ENCODE data around the gene RARB.

RARB gene

DNA sequence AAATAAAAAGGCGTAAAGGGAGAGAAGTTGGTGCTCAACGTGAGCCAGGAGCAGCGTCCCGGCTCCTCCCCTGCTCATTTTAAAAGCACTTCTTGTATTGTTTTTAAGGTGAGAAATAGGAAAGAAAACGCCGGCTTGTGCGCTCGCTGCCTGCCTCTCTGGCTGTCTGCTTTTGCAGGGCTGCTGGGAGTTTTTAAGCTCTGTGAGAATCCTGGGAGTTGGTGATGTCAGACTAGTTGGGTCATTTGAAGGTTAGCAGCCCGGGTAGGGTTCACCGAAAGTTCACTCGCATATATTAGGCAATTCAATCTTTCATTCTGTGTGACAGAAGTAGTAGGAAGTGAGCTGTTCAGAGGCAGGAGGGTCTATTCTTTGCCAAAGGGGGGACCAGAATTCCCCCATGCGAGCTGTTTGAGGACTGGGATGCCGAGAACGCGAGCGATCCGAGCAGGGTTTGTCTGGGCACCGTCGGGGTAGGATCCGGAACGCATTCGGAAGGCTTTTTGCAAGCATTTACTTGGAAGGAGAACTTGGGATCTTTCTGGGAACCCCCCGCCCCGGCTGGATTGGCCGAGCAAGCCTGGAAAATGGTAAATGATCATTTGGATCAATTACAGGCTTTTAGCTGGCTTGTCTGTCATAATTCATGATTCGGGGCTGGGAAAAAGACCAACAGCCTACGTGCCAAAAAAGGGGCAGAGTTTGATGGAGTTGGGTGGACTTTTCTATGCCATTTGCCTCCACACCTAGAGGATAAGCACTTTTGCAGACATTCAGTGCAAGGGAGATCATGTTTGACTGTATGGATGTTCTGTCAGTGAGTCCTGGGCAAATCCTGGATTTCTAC is at the start of gene RARB:
TSS of gene RARB (plus strand) at position 322 of the 847 bp plus-strand sequence. CDS start at position 791, 469 bp downstream.
- DNase-seq: peak; percentile 53

DNA sequence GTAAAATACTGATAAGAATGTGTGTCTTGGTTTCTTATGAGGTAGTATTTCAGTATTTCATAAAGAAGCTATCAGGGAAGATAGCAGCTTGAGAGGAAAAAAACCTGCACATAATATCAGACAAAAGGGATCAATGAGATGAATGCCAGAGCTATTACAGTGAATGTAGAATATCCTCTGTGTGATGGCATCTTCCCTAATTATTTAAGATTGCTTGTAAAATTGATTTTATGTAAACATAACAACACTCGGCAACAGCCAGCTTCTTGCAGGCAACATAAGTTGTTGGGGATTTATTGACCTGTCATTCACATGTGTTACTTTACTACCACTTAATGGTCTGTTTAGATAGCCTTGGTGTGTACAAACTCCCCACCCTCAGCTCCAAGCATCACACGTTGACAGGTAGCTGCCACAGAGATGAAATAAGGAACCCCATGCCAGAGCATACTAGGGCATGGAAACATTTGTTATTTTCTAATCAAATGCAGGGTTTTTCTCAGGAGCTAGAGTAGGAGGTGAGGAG is 49.2 kb upstream of the RARB start:
- DNase-seq: no peak

DNA sequence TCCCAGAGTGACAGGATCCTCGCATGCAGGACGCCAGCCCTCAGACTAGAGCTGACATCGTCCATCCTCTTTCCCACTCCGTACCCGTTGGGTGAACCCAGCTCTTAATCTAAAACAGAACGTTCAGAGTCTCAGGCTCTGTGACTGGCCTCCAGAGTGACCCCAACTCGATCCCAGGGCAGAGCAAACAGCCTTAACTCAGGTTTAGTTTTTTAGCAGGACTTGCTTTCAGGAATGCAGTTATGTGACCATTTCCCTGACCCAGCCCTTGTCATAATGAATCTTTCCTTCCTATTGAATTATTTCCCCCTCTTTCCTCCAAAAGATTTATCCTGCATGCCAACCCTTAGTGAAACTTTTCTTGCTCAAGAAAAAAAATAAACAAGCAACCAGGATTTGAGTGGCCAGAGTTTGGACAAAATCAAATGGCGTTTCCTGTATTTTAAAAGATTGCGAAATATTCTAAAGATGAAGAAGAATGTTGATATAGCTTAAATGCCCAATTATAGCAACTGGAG is 47.8 kb upstream of the RARB start:
- no peak for DNase-seq

DNA sequence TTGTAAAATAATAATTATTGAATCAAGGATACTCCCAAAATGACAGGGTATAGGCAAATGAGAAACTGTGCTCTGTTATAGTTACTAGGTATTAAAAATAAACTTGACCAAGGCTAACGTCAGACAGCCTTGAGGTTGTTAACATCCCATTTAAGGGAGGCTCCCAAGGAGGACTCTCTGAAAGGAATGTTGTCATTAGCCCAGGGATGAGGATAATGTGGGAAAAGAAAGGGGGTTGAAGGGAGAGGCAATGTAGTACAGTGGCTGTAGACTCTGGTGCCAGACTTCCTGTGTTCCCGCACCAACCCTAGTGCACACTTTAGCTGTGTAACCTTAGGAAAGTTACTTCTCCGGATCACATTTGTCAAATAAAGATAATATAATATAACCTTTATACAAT is 47.0 kb upstream of the RARB start:
- no peak for DNase-seq

DNA sequence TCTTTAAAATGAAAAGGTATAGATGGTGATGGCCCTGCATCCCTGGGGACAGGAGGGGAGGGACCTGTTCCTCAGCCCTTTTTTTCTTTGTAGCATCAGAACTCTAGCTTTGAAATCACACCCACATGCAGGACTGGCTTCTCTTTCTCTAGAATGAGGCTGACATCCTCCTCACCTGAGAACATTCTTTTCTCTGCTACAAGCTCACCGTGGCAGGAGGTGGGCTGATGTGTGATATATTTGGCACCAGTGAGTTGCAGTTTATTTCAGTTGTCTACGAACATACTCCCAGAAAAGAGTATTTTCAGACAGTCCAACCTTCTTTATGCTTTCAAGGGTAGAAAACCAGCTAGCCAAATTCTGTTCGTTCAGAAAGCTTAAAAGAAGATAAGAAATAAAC is 43.6 kb upstream of the RARB start:
- no peak for DNase-seq

DNA sequence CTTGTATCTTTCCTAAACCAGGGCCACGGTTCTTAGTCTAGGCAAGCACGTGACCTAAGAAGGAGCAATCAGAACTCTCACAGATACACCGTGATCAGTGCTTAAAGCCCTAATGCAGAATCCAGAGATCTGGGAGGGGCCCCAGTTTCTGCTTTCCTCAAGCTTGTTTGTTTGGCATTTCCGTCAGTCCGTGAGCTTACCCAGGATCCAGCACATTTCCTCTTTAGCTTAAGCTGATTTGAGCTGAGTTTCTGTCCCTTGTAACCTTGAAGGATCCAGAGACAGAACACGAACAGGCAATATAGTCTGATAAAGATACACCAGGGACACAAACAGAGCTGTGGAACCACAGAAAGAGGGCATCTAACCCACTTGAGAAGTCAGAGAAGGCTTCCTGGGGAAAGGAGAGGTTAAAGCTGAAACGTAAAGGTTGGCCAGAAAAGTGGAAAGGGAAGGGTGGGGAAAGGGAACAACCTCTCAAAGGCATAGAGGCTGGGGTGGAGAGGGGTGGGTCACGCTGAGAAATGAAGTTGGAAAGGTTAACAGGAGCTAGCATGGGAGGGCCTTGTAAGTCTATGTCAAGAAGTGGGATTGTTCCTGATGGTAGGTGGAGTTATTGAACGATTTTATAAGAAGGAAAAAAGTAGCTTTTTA is 42.1 kb upstream of the RARB start:
- DNase-seq: no peak

DNA sequence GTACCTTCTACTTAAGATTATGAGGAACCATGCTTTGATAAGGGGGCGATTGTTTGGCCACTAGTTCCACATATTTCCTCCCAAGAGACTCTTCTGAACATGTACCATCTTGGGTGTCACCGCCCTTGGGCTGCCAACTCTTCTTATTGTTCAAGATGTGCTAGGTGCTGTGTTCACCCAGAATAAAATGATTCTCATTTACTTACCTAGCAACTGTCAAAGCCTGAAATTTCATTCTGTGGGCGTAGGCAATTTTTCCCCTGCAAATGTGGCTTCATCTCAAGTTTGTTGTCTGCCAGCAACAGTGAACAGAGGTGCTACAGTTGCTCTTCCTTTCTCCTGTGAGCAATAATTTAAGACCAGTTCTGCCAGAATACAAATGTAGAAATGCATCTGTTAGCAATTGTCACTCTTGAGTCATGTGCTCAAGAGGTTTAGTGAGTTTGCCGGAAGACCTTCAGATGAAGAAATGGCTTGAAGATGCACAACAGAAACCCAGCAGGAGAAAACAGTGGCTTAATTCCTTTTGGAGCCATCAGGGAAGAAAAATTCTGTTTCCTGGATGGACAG is 41.3 kb upstream of the RARB start:
- DNase-seq: no peak

DNA sequence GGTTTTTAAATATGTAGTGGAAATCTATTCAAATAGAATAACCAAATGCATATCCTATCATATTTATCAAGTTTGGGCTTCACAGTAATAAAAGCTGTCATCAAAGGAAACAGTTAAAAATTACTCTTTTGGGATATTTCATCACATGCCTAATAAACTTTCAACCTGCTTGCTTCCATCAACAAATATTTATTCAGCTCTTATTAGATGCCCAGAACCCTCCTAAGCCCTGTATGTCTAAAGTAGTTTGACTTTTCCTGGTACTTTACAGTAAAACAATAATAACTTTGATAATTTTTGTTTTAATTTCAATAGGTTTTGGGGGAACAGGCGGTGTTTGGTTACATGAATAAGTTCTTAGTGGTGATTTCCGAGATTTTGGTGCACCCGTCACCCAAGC is 37.5 kb upstream of the RARB start:
- no peak for DNase-seq

DNA sequence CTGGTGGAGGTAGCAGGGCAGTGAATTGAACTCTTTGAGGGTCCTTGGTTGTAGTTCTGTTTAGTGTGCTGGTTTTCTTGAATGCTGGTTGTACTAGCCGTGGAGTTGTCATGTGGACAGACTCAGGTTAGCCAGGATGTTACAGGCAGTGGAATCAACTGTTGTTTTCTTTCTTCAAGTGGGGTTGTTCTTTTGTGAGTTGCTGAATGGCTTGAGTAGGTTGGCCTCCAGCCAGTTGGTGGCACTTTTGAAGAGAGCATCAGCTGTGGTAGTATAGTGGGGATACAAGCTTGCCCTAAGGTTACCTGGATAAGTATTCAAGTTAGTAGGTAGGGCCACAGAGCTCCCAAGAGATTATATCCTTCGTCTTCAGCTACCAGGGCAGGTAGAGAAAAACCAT is 31.8 kb upstream of the RARB start:
- DNase-seq: no peak

DNA sequence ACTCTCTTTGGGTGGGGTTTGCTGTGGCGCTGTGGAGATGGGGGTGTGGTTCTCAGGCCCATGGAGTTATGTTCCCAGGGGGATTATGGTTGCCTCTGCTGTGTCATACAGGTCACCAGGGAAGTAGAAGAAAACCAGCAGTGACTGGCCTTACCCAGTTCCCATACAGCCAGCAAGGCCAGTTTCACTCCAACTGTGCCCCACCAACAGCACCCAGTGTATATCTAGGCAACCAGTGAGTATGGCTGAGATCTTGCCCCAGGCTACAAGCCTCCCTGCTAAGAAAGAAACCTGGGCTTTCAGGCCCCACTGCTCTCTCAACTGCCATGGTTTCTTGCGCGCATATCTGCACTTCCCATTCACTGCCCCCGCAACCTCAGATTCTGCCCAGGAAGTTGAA is 31.4 kb upstream of the RARB start:
- DNase-seq: no peak

DNA sequence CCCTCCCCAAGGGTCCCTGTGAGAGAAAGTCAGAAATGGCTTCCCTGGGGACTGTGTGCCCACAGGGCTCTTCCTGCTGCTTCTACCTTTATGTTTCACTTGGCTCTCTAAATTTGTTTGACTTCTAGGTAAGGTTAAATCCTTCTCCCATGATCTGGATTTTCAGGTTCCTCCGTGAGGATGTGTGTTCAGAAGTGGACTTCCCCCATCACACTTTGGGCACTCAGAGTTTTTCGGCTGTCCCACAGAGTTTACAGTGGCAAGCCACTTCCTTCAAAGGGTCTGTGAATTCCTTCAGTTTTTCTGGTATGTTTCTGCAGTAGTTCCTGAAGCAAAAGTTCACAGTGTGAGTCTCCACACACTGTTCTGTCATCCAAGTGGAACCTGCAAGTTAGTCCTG is 30.9 kb upstream of the RARB start:
- DNase-seq: no peak

DNA sequence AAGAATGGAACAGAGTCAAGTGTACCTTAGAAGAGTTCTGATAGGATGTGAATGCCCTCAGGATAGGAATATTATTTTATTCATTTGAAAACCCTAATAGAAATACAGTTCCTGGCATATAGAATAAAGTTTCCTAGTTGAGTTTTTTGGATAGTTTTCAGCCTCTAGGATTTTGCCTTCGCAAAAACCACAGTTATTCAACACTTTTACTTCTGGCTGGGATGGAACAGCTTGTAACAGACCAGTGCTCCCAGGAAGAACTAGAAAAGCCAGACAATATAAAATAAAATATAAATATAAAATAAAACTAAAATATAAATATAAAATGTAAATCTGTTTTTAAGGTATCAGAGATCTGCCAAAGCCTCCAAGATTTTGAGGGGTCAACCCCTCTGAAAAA is 27.5 kb upstream of the RARB start:
- no peak for DNase-seq

DNA sequence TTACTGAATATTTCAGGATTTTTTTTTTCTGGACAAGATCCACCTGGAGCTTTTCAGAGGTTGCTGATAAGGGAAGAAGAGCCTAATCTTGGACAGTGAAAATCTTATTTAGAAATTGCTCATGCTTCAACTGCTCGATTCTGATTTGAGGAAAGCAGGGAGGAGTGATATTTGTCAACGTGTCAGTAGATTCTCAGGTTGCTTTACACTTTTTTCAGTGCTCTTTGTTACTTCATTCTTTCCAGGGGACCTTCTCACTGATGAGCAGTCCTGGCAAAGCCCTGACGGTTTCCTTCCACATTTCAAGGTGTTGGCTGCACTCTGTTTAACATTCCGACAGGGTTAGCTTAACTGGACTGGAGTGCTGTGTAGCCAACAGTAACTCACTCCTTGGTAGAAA is 24.1 kb upstream of the RARB start:
- no peak for DNase-seq

DNA sequence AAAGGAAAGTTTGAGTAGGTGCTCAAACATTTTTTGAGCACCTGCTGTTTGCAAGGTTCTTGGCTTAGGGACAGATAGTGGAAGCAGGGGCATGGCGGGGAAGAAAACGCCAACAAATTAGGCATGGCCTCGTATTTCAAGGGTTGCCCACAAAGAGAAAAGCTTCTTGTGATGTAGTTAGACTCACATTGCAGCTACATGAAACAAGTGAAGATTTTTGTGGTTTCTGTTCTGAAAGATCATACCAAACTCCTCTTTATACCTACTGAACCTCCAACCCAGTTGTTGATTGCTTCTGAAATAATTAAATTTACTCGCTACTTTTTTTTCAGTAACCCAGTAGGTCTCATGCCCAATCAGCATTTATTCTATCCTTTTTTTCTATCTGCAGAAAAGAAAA is 23.5 kb upstream of the RARB start:
- DNase-seq: no peak

DNA sequence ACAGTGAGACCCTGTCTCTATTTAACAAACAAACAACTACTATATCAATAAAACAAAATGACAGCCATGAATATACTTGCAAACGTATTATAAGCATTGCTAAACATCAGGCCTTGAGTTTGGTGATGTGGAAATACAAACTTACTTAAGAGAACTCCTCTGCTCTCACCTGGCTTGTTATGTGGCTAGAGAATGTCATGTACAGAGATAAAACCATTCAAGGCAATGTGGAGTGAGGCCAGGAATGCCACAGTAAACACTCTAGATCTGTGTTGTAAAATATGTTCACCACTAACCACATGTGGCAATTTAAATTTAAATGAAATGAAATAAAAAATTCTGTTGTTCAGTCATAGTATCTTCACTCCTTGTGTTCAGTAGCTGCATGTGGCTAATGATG is 22.7 kb upstream of the RARB start:
- DNase-seq: no peak

DNA sequence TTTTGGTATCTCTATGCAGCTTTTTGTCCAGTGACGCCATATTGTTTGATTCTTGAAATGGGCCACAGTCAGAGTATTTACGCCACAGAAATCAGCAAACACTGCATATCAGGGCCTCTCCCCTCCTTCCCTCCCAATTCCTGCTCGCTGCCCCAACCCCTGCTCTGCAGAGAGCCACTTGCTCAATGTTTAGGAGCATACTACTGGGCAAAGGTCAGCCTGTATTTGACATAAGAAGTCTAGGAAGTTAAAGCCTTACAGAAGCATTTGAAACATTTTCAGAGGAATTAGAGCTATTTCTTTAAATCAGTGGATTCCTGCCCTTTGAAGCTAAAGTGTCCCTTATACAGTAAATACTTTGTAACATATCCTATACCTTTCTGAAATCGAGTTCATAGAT is 17.4 kb upstream of the RARB start:
- DNase-seq: no peak

DNA sequence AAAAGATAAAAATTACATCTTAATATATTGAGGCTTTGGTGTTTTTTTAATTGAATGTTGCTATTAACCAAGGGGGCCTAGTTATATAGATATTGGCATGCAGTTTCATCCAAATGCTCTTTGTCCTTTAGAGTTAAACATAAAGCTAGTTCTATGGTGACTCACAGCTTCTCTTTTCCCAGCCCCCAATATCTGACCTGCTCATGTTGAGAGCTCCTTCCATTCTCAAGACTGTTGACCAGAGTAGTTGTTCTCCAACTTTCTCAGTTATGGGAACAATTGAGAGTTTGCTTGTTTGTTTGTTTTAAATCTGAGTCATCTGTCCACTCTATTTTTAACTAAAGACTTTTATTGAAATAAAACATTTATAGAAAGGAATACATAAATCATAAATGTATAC is 15.8 kb upstream of the RARB start:
- peak; percentile 25 for DNase-seq

DNA sequence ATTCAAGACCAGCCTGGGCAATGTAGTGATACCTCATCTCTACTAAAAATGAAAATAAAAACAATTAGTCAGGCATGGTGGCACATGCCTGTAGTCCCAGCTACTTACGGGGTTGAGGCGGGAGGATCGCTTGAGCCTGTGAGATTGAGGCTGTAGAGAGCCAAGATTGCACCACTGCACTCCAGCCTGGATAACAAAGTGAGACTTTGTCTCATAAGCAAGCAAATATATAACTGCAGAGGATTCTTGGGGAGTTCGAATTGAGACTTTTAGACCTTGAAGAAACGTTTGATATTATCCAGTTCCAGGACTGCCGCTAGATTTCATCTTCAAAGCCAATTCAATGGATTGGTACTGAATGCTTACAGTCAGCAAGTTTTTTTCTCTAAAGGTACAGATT is 11.9 kb upstream of the RARB start:
- no peak for DNase-seq

DNA sequence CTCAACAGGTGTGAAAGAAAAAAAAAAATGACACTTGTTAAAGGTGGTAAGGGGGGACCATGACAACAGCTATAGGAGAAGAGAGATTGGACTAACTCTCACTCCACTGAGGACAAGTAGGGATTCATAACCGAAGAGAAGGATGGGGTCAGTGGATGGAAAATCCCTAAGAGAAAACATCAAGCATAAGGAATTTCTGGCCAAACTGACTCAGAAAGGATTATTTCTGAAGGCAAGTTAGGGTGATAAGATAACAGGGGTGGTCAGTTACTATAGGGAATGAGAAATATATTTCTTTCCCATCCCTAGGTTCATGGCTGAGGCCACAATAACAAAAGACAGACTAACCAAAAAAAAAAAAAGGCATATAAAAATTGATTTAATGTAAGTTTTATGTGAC is 9.5 kb upstream of the RARB start:
- no peak for DNase-seq

DNA sequence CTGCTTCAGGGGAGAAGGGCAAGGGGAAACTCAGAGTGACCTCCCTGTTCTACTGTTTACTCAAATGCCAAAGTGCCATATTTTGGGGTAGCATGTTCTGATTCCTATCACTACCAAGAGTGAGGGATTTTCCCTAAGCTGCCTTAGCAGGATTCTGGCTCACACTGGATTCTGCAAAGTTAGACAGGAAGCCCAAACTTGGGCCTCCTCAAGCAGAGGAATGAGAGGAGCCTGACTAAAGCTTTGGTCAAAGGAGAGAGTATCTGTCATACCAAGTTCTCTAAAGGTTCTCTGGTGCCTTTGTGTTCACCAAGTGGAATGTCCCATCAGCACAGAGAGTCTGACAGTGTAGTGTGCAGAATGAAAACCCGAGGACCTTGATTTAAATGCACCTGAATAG is 8.8 kb upstream of the RARB start:
- no peak for DNase-seq

DNA sequence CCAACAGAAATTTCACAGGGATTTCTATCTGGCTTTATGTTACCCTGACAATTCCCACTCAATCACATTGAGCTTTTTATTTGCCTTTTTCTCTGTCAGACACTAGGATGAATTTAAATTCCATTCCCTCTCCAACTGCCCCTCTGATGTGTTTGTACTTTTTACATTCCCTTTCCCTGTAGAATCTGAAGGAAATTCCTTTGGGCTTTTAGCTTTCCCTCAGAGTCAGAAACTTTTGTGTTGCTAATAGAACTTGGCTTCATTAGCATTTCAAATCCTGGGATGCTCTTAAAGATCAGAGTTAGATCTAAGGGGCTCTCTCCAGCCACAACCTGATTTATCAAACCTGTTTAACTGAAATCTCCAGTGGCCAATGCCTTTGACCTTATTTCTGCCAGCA is 7.9 kb upstream of the RARB start:
- no peak for DNase-seq

DNA sequence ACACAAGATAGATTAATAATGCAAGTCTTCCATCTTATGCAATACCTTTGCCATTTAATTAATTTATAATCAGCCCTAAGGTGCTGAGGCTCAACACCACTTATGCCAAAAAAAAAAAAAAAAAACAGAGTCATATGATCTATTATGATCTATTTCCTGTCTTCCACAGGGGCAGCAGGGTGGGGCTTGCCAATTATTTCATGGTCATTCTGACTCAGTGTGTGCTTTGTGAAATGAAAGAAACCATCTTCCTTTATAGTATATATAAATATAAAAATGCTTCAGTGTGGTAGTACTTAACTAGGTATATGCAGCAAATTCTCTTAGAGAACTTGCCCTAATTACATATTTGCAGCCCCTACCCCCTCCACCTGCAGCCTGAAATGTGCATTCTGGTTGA is 7.2 kb upstream of the RARB start:
- no peak for DNase-seq

DNA sequence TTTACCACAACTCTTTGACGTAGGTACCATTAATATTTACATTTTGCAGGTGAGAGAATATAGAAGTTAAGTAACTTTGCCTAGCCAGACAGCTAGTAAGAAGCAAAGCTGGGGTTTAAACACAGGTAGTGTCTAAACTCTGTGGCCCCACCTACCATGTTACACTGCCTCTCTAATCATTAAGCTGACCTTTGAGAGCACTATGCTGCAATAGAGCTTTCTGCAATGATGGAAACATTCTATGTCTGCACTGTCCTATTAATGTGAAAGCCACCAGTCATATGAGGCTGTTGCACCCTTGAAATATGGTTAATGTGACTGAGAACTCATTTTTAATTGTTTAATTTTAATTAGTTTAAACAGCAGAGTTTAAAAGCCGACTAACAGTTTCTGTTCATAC is 6.3 kb upstream of the RARB start:
- DNase-seq: no peak

Data from DMS53 (cell line).